H7 (cell line): Measurements from ENCODE around the gene GATD1. TPM values are rescaled to one million over a fixed set of nuclear protein-coding genes. Genes with fewer than 3 reads are reported as not detected.
A peak's percentile ranks its signal among the peaks of the same experiment; 100 is the strongest.

Source experiments
- DNase-seq: peaks from one replicate; pipeline ENCODE4 v3.0.0; 2012
- H3K27me3 ChIP-seq: 2 replicates; pipeline ENCODE4 v1.6.0; 2011; ENCODE audit warnings: mild to moderate bottlenecking, low read length; ENCODE audit not compliant: control insufficient read depth, insufficient read depth
- H3K36me3 ChIP-seq: replicated peaks from 2 replicates; pipeline ENCODE4 v1.5.1; 2011; ENCODE audit warnings: low read length; ENCODE audit not compliant: control insufficient read depth, insufficient read depth
- H3K4me3 ChIP-seq: 2 replicates; pipeline ENCODE4 v1.5.1; 2011; ENCODE audit warnings: low read depth, mild to moderate bottlenecking, control low read depth, low read length, moderate library complexity; ENCODE audit not compliant: insufficient read depth
- total RNA-seq: library from RNA; depleted of rRNA; stranded (reverse); fragments of >200 nt; shearing (Covaris generic); gene quantifications from 2 replicates; pipeline ENCODE4 v1.2.3, GENCODE V29; 2014

The GATD1 gene
- total RNA-seq, 1 experiment from 2014 or later: 48.7 TPM

DNA sequence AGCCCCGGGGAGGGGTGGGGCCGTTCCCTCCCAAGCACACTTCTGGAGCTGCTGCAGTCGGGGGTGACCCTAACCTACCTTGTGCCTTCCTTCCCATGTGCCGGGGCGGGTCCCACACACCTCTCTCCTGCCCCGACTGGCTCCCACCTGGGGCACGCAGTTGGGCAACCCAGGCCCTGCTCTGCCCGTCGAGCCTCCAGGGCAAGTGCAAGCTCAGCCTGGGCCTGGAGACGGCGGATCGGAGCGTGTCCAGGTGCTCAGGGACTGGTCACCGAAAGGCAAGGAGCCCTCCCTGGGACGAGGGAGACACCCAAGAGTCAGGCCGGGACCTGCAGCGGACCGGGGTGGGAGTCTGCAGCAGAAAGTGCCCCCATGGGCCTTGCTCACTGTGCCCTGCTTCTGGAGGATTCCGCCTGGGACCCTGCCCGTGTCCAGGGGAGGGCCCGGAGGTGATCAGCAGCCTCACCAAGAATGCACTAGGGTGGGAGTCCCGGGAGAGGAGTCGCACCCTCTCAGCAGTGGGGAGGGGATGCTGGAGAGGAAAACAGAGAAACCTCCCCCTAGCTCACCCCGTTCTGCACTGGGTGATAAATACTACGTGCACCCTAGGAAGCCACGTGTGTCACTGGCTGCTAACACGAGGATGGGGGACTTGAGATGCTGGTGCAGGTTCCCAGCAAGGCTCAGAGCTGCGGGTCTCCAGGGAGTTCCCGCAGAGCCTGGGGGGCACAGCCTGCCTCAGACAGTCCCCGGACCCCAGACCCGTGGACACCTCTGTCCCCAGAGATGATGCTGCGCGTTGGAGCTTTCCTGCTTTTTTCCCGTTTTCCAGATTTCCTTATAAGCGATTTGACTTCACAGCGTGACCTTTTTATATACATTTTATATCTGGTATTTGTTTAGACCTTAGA lies 5.2 kb upstream of the GATD1 start:
- Histone ChIP-seq H3K27me3 (no peaks in the 10 kb centered on the region; the same call in 1 of the 2 replicates), H3K36me3 (no peaks in the 10 kb centered on the region; the same call in none of the 2 replicates), H3K4me3 (no peak overlapping the region)
- no peak for DNase-seq

DNA sequence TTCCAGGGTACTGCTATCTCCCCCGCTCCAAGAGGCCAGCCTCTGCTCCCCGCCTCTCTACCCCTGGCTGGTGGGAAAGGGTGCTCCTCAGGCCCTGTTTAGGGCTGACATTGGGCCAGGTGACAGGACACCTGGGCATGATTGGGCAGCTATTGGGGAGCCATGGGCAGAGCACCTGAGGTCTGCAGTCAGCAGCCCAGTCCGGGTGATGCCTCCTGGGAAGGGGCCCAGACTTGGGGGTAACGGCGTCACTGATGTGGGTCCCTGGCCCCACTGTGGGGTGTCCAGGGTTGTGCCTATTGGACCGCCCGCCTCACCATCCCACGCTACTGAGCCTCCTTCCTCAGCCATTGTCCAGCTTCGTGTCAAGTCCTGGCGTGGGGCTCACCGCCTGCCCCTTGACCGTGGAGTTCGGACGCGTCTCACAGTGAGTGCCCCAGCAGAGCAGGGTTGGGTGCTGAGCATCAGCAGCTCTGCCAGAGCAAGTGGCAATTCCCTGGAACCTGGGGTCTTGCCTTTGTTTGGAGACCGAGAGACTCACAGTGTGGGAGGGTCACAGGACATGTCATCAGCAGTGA lies 2.8 kb upstream of the GATD1 start:
- Histone ChIP-seq H3K36me3 (no peaks in the 10 kb centered on the region; the same call in none of the 2 replicates), H3K4me3 (no peak overlapping the region), H3K27me3 (no peaks in the 10 kb centered on the region; the same call in 1 of the 2 replicates)
- DNase-seq: no peak

DNA sequence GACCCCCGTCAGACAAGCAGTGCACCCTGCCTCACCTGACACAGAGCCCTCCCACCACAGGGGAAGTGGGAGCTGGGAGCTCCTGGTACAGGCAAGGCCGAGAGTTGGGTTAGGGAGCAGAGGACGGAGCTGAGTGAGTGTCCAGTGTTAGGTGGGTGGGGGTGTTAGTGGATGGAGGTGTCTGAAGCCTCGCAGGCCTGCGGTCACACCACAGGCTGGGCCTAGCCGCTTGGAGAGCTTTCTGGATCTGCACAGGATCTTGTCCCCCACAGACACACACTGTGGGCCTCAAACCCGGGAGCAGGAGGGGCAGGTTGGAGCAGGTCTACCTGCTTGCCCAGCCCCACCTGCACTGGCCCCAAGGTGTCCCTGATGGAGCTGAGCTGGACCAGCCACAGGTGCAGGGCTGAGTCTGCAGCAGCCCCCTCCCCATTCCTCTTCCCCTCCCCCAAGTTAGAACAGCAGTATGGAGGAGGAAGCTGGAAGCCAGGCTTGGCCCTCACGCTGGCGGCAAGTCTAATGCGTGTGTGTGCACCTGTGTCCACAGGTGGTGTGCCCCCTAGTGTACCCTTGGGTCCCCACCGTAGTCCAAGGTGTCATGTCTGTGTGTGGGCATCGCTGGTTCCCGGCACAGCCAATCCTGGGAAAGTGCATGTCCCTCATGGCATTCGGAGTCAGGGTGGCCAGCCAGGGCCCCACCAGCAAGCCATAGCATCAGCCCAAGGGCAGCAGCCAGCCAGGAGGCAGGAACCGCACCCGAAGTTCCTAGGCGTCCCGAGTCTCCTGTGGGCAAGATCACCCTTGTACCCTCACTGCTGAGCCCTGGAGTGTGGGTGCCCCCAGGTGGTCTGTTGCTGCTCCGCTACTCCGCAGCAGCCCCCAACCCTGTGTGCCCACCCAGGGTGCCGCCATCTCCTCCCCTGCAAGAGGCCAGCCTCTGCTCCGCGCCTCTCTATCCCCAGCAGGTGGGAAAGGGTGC lies 2.0 kb upstream of the GATD1 start:
- Histone ChIP-seq H3K27me3 (no peaks in the 10 kb centered on the region; the same call in 1 of the 2 replicates), H3K4me3 (no peak overlapping the region), H3K36me3 (no peaks in the 10 kb centered on the region; the same call in none of the 2 replicates)
- DNase-seq: no peak

DNA sequence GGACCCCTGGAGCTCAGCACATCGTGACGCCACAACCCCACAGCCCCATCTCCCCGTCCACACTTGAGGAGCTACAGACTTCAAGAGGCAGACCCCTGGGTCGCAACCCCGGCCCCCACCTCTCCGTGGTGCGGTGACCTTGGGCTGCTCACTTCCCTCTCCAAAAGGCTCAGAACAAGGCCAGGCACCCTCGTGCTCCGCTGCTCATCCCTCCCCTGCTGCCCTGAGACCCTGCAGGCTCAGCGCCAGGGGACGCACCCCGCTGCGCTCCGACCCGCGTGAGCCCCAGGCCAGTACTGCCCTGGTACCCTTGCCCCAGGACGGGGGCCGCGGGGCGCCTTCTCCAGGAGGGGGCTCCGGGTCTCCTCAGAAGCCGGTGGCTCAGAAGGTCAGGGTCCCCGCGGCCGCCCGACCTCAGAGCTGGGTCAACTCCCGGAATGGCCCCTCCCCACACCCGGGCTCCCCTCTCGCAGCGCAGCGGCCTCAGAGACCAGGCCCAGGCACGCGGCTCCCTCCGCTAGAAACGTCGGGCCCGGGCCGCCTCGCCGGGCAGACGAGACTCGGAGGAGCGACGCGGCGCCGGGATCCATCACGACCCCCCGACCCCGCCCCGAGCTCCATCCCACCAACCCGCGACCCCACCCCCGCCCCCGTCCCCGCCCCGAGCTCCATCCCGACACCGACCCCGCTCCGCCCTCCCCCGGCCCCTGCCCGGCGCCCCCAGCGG lies 563 bp downstream of the GATD1 start:
- Histone ChIP-seq H3K27me3 (no peaks in the 10 kb centered on the region), H3K36me3 (peaks cover 3% of the 10 kb centered on the region), H3K4me3 (peak overlapping the region; percentile 88)
- peak; percentile 100 for DNase-seq

DNA sequence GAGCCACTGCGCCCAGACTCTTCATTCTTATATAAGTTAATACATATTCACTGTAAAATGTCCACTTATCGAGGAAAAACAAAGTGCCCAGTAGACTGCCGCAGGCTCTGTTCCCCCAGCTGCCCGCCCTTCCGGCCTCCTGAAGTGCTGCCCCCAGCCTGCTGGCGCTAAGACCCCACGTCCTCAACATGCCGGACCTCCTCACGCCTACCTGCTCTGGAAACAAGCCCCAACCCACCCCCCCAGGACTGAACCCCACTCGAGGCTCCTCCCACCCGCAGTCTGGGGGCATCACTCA lies 1.1 kb downstream of the GATD1 start:
- DNase-seq: no peak
- Histone ChIP-seq H3K36me3 (peaks cover 3% of the 10 kb centered on the region), H3K27me3 (no peaks in the 10 kb centered on the region), H3K4me3 (peak overlapping the region; percentile 88)

DNA sequence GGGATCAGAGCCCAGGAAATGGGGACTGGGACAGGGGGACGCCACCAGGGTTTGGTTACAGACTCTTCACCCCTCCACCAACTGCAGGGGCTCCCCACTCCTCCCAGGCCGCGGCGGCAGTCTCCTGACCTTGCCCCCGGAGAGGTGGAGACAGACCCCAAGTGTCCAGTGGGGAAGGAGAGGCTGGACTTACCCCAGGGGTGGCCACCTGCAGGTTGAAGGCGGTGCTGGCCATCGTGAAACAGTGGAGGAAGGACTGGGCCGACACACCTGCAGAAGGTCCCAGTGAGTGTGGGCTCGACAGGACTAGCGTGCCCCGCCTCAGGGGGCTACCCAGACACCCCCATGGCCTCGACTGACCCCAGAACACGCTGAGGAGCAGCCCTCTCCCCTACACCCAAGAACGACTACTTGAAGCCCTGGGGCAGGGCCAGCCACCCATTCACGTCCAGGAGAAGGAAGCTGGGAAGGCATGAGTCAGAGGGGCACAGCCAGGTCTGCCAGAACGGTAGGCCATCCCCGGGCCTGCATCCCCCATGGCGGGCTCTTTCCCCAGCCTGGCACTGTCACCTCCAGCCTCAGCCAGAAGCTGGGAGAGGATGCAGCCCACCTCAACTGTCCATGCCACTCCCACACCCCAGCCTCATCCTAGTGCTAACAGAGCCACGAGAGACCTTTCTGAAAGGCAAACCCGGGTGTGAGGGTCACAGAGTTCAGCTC lies 2.3 kb downstream of the GATD1 start:
- Histone ChIP-seq H3K27me3 (no peaks in the 10 kb centered on the region), H3K4me3 (no peak overlapping the region), H3K36me3 (peaks cover 7% of the 10 kb centered on the region)
- no peak for DNase-seq

DNA sequence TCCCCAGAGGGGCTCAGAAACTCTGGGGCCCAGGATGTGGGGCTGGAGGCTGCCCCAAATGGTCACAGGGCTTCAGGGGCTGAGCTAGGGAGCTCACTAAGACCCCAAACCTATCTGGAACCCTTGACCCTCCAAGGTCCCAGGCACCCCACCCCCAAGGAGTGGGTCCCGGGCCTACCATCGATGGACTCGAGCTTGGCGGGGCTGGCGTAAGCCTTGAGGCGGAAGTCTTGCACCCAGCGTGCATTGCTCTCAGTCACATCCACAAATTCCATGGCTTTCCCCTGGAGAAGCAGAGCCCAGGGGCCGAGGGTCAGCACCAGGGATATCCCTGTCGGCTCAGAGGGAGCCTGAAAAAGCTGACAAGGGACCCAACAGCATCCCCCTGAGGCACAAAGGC lies 3.5 kb downstream of the GATD1 start:
- Histone ChIP-seq H3K27me3 (no peaks in the 10 kb centered on the region), H3K36me3 (peaks cover 9% of the 10 kb centered on the region), H3K4me3 (no peak overlapping the region)
- no peak for DNase-seq

DNA sequence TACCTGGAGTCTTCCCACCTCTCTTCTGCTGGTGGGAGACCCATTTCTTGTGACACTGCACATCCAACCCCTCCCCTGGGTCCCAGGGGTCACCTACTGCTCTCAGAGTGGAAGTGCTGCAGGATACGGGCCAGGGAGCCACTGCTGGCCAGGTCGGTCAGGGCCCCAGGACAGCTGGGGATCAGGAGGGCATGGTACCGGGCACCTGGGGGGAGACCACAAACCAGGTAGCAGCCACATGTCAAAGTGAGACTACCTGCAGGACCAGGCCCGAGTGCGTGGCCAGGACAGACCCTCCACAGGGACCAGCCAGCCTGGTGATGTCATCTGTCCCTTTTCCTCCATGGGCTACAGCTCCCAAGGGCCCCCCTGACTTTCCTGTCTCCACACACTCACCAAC lies 3.9 kb downstream of the GATD1 start:
- H3K36me3 ChIP-seq: peaks cover 9% of the 10 kb centered on the region
- no peak overlapping the region for H3K4me3 ChIP-seq
- DNase-seq: no peak
- H3K27me3 ChIP-seq: no peaks in the 10 kb centered on the region

DNA sequence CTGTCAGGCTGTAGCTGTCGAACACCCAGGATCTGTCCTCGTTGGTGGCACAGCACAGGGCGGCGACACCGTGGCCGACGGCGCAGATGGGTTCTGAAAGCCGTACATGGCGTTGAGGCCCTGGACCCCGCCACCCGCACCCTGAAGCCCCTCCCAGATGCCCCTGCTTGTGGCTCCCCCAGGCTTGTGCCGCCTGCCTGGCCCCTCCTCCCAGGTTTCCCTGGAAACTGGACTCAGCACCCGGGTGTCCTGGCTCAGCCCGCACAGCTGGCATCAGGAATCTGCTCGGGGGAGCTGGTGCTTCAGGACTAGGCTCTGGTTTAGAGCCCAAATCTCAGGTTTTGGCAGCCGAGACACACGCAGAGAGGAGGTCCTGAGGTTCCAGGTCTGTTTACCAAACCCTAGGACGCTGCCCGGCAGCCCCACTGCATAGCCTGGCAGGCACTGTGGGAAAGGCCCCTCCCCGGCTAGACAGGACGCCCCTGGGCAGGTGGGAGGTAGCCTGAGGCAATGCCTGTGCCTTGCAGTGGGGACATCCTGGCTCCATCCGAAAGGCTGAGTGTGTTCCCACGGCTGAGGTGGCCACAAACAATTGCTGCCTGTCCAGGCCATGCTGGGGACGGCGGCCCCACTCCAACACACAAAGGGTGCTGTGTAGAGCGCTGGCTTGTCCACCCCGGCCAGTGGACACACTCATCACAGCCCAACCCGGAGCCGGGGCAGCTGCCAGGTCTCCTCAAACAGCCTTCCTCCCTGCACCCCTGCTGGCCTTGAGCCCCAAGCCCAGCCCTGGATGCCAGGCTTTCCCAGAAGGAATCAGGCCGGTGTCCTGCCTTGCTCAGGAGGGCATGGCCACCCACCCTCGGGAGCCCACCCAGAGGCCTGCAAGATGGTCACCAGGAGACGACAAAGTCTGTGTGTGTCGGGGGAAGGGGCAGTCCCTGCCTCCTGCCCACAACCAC lies 4.6 kb downstream of the GATD1 start:
- no peak for DNase-seq
- Histone ChIP-seq H3K27me3 (no peaks in the 10 kb centered on the region), H3K4me3 (no peak overlapping the region), H3K36me3 (peaks cover 9% of the 10 kb centered on the region)

DNA sequence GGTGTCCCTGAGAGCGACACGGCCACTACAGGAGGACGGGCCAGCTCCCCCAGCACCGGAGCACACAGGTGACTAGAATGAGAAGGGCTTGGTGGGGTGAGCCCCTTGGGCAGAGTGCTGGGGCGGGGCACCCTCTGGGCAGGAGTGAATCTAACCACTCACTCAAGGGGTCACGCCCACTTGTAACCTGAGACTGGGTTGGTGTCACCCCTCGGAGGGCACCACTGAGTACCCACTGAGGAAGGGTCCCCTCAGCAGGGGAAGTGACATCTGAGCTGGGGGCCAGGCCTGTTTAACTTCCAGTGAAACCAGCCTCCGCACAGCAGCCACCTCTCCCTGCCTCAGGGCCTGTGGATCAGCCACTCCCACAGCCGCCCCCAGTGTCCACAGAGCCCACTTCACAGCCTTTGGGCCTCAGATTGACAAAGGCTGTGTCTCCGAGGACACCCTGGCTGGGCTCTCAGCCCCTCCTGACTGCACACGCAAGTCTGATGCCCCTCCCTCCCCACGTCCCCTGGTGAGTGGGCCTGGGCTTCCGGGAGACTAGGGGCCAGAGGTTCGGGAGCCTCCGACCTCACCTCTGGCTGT lies 5.6 kb downstream of the GATD1 start:
- Histone ChIP-seq H3K27me3 (no peaks in the 10 kb centered on the region), H3K36me3 (peaks cover 9% of the 10 kb centered on the region), H3K4me3 (no peak overlapping the region)
- DNase-seq: no peak

DNA sequence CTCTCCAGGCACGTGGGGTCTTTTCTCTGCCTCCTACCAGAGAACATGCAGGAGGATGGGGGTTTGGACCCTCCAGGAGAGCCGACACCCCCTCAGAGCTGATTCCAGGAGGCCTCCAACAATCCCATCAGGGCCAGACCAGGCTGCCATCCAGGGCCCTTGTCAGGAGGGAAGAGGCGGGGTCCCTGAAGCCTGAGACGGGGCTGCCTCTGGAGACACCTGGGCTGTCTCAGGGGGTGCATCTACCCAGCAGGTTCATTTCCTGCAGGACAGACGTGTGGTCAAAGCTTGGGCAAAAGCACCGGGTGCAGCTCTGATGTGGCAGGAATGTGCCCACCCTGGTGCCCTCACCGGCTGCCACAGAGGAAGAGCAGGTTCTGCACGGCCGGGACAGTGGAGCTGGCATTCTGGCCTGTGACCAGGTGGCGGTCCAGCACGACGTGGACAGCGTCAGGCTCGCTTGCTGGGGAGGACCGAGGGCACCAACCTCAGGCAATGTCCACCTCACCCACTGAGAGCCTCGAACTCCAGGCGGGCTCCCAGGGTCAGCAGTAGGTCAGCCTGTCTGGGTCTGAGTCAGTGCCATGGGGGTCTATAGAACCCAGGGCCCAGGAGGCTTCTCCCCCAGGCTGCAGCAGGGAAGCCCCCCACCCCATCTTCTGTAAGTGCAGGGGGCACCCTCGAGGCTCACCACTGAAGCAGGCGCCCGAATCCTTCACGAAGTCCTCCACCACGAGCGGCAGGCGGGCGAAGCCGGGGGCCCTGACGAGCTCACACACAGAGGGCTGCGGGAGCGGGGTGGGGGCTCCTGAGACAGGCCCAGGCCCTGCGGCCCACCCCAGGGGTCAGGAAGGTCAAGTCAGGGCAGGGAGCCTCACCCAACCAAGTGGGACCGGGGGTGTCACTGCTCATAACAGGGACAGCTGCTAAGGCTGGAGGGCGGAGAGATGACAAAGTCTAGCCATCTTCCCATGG lies 6.4 kb downstream of the GATD1 start:
- DNase-seq: no peak
- Histone ChIP-seq H3K27me3 (no peaks in the 10 kb centered on the region), H3K4me3 (no peak overlapping the region), H3K36me3 (peaks cover 13% of the 10 kb centered on the region)
